GM18502 (cell line): Measurements from ENCODE around the gene GRHL1.
"Not testable (repeated sequence)": the region's sequence is repeated elsewhere in the genome, so short reads cannot be mapped to it uniquely, and the experiment has no call there.

Experiments
- ATAC-seq: cut with Tn5 transposase; IDR thresholded peaks from one replicate; pipeline ENCODE4 v1.9.1; 2021; ENCODE audit warnings: mild to moderate bottlenecking; ENCODE audit not compliant: unreplicated experiment, poor library complexity

GRHL1 gene

GRCh38 chr2:10006236-10007161, 55.0 kb downstream of the GRHL1 start:
- ATAC-seq = no peak

GRCh38 chr2:10007435-10007834, 55.9 kb downstream of the GRHL1 start:
- ATAC-seq = no peak

- ATAC-seq = no peak
Measured at GRCh38 chr2:10007921-10008808, 56.7 kb downstream of the GRHL1 start.

GRCh38 chr2:10008809-10009176, 57.3 kb downstream of the GRHL1 start:
- no peak for ATAC-seq

DNA sequence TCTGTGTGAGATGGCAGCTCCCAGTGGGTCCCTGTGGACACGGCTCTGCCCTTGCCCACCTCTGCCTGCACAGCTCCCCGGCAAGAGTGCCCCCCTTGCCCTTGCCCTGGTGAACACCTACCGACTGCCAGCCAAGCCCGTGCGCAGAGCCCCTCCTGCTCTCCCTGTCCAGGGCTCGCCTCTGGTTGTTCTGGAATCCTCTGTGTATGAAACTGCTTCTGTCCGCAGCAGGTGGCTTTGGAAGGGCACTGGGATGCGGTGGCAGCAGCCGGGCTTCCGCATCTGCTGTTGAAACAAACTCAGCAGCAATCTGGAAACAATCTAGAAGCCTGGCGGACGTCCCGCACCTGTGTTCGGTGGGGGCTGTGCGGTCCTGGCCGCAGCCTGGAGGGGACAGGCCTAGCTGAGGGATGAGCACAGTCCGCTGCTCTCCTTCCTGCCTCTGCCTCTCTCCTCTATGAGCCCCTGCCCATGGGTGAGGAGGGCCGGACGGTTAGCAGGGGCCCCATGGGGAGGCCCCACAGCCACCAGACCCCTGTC, 57.8 kb downstream of the GRHL1 start:
- ATAC-seq = no peak

GRCh38 chr2:10009811-10010781, 58.6 kb downstream of the GRHL1 start:
- ATAC-seq = no peak

GRCh38 chr2:10010861-10011605, 59.5 kb downstream of the GRHL1 start:
- ATAC-seq = not testable (repeated sequence)

- not testable (repeated sequence) for ATAC-seq
Measured at GRCh38 chr2:10011606-10012325, 60.3 kb downstream of the GRHL1 start.

DNA sequence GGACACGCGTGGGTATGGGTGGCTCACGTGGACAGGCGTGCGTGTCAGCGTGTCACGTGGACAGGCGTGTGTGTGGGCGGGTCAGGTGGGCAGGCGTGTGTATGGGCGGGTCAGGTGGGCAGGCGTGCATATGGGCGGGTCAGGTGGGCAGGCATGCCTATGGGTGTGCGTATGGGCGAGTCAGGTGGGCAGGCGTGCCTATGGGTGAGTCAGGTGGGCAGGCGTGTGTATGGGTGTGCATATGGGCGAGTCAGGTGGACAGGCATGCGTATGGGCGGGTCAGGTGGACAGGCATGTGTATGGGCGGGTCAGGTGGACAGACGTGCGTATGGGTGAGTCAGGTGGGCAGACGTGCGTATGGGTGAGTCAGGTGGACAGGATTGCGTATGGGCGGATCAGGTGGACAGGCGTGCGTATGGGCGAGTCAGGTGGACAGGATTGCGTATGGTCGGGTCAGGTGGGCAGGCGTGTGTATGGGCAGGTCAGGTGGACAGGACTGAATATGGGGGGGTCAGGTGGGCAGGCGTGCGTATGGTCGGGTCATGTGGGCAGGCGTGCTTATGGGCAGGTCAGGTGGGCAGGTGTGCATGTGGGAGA, 61.0 kb downstream of the GRHL1 start:
- not testable (repeated sequence) for ATAC-seq

DNA sequence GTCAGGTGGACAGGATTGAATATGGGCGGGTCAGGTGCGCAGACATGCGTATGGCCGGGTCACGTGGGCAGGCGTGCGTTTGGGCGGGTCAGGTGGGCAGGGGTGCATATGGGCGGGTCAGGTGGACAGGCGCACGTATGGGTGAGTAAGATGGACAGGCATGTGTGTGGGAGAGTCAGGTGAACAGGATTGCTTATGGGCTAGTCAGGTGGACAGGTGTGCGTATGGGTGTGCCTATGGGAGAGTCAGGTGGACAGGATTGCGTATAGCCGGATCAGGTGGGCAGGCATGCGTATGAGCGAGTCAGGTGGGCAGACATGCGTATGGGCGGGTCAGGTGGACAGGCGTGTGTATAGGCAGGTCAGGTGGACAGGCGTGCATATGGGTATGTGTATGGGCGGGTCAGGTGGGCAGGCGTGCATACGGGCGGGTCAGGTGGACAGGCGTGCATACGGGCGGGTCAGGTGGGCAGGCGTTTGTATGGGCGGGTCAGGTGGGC, 61.5 kb downstream of the GRHL1 start:
- ATAC-seq = no peak

DNA sequence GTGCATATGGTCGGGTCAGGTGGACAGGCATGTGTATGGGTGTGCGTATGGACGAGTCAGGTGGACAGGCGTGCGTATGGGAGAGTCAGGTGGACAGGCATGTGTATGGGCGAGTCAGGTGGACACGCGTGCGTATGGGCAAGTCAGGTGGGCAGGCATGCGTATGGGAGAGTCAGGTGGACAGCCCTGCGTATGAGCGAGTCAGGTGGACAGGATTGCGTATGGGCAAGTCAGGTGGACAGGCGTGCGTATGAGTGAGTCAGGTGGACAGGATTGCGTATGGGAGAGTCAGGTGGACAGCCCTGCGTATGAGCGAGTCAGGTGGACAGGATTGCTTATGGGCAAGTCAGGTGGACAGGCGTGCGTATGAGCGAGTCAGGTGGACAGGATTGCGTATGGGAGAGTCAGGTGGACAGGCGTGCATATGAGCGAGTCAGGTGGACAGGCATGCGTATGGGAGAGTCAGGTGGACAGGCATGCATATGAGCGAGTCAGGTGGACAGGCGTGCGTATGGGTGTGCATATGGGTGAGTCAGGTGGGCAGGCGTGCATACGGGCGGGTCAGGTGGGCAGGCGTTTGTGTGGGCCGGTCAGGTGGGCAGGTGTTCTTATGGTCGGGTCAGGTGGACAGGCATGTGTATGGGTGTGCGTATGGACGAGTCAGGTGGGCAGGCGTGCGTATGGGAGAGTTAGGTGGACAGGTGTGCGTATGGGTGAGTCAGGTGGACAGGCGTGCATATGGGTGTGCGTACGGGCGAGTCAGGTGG, 62.3 kb downstream of the GRHL1 start:
- ATAC-seq = not testable (repeated sequence)

- no peak for ATAC-seq
Measured at GRCh38 chr2:10014418-10015190, 63.1 kb downstream of the GRHL1 start.

DNA sequence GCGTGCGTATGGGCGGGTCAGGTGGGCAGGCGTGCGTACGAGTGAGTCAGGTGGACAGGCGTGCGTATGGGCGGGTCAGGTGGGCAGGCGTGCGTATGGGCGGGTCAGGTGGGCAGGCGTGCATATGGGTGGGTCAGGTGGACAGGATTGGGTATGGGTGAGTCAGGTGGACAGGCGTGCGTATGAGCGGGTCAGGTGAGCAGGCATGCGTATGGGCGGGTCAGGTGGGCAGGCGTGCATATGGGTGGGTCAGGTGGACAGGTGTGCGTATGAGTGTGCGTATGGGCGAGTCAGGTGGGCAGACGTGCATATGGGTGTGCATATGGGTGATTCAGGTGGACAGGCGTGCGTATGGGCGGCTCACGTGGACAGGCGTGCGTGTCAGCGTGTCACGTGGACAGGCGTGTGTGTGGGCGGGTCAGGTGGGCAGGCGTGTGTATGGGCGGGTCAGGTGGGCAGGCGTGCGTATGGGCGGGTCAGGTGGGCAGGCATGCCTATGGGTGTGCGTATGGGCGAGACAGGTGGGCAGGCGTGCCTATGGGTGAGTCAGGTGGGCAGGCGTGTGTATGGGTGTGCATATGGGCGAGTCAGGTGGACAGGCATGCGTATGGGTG, 64.0 kb downstream of the GRHL1 start:
- not testable (repeated sequence) for ATAC-seq

DNA sequence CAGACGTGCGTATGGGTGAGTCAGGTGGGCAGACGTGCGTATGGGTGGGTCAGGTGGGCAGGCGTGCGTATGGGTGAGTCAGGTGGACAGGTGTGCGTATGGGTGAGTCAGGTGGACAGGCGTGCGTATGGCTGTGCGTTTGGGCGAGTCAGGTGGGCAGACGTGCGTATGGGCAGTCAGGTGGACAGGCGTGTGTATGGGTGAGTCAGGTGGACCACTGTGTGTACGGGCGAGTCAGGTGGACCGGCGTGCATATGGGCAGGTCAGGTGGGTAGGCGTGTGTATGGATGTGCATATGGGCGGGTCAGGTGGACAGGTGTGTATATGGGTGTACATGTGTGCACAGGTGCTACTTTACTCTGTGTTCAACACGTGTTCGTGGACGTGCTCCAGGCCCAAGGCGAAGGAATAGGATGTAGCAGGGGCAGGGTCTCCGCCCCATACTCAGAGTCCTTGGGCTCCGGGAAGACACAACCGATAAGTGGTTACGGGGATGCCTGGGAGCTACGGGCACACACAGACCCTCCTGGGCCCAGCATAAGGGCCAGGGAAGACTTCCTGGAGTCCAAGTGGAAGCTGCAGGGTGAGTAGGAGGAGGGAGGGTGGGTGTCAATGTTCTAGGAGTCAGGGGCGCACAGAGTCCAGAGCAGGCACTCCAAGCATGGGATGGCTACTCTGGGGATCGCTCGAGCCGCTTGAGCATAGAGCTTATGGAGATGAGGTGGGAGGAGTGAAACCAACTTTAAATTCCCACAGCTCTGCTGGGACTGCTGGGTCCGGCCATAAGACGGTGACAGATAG, 64.7 kb downstream of the GRHL1 start:
- ATAC-seq = no peak

- ATAC-seq = no peak
Measured at GRCh38 chr2:10016802-10017258, 65.3 kb downstream of the GRHL1 start.
